RKO (cell line): ENCODE data around the gene SMIM10L1.
A peak's percentile ranks its signal among the peaks of the same experiment; 100 is the strongest.

Experiments
- DNase-seq: peaks from one replicate; pipeline ENCODE4 v3.0.0-alpha.2; 2016; ENCODE audit warnings: low spot score

Gene SMIM10L1

DNA sequence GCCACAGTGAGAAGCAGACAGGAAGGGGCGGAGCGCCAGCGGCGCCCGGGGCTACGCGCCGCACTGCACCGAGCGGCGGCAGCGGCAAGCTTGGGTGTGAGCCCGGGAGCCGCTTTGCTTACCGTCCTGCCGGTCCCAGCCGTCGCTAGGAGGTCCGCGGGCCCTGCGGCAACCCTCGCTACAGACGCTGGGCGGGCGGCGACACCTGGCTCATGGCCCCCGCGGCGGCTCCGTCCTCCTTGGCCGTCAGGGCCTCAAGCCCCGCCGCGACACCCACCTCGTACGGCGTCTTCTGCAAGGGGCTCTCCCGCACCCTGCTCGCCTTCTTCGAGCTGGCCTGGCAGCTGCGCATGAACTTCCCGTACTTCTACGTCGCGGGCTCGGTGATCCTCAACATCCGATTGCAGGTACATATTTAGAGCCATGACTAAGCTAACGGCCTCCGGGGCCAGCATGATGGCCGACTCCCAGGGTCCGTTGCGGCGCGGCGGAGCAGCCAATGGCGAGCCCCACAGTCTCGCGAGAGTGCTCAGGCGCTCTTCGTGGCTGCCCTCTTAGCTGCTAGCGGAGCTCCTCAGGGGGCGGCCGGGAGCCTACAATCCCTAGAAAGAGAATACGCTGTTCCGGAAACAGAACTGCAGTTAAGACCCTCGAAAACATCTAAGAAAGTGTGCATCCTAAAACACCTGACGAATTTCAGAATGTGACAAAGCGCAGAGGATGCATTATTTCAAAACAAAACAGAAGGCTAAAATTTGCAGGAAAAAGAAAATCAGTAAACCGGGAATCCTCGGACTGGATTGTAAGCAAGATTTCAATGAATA, at the start of gene SMIM10L1:
Gene SMIM10L1 (plus strand): TSS at position 50 of the 824 bp plus-strand sequence. CDS start 163 bp downstream, at position 213.
- peak; percentile 95 for DNase-seq

- no peak for DNase-seq
Measured at GRCh38 chr12:11130382-11130781, 40.6 kb upstream of the SMIM10L1 start.

GRCh38 chr12:11130999-11131398, 40.0 kb upstream of the SMIM10L1 start:
- DNase-seq, result no peak

- DNase-seq, result no peak
Measured at GRCh38 chr12:11133162-11133561, 37.8 kb upstream of the SMIM10L1 start.

DNA sequence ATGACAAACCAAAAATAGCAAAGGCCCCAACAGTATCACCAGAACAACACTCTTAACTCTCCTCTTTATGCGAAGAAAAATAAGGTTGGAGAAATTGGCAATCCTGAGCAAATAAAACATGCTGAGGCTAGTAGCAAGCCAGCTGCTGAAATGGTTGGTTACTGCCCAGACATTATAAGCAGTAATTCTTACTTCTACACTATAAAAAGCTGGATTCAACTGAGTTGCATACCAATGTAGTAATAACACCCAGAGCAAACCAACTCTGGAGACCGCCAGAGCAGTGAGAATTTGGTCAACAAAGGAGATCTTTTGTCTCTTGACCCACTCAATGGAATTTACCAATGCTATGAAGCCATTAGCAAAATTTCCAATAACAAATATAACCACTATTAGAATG, 37.2 kb upstream of the SMIM10L1 start:
- DNase-seq, result no peak

- no peak for DNase-seq
Measured at GRCh38 chr12:11134305-11134704, 36.7 kb upstream of the SMIM10L1 start, which contains the start of gene TAS2R30. Gene TAS2R30, minus strand, starts transcription at chr12:11134644. Its CDS starts 400 bp downstream, at chr12:11134244.

DNA sequence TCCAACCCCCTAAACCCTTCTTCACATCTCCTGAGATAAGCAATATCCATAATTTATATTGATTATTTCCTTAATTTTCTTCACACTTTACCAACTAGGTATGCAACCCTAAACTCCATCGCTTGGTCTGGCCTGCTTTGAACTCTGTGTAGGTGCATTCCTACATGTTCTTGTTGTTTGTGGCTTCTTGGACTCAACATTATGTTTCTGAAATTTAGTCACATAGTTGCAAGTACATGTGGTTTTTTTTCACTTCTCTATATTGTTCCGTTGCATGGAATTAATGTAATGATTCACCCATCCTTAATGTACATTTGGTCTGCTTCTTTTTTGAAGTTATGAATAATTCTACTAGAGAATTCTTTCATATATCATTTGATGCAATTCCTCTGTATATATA, 34.9 kb upstream of the SMIM10L1 start:
- DNase-seq, result no peak

DNA sequence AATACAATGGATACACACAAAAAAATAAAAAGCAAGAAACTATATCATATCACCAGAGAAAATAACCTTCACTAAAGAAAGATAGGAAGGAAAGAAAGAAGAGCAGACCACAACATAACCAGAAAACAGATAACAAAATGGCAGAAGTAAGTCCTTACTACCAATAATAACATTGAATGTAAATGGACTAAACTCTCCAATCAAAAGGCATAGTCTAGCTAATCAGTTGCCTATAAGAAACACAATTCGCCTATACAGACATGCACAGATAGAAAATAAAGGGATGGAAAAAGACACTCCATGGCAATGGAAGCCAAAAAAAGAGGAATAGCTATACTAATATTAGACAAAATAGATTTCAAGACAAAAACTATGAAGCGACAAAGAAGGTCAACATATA, 27.6 kb upstream of the SMIM10L1 start:
- DNase-seq, result no peak

DNA sequence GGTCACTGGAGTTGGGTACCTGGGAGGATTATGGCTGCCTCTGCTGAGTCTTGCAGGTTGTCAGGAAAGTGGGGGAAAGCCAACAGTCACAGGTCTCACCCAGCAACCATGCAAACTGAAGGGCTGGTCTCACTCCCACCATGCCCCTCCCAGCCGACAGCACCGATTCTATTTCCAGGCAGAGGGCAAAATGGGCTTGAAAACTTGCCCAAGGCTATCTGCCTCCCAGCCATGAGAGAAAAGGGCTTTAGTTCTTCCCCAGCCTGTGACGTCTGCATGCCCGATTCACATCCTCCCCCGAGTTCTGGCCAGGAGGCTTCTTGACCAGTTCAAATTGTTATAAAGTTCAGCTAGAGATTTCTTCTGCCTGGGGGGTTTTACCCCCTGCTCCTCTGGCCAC, 26.7 kb upstream of the SMIM10L1 start:
- DNase-seq, result no peak

DNA sequence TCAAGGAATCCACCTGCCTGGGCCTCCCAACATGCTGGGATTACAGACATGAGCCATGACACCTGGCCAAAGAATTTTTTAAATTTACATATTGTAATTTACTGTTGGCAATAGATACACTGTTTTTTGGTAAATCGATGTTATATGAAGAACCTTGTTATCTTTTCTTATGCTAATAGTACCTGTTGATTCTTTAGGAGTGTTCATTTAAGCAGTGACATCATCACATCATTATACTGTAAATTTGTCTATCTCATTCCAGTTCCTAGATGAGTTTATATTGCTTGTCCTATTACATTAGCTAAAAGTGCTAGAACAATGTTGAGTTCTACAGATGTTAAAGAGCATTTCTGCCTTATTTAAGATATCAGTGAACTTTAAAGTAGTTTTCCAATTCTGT, 23.6 kb upstream of the SMIM10L1 start:
- DNase-seq, result no peak

GRCh38 chr12:11150832-11151231, 20.2 kb upstream of the SMIM10L1 start:
- DNase-seq, result no peak

DNA sequence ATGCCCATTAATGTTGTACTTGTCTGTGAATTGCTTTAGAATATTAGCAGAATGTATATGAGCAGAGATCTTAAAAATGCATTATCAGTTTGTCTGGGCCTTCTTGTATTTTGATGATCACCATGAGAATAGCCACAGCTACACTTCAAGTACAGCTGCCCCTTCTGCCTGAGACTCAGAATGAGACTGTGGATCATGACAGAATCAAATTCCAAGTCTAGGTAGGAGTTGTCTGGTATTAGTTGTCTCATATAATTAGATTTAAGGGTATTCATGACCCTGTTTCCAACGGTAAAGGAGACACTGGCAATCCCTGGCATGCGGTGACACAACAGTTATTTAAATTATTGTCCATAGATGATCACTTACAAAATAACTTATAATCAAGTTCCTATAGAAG, 18.3 kb upstream of the SMIM10L1 start:
- no peak for DNase-seq

DNA sequence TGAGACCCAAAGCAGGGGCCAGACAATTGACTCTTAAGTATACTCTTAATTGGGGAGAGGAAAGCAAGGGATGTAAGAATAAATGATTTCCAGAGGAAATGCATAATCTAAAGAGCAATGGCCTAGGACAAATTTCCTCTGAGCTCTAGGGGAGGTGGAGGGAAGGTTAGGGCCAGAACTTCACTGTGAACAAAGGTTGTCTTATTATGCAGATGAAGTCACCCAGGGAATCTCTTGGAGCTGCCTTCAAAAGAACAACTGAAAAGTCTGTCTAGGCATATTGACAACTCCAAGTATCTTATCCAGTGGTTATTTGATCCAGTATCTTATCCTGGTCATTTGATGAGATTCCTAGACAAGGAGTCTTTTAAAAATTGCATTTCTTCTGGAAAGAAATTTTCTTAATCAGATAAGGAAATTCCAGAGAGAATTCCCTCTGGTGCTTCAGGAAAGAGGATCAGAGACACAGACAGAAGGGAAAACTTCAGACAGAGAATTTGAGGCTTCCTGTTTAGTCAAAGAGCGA, 16.5 kb upstream of the SMIM10L1 start:
- no peak for DNase-seq

DNA sequence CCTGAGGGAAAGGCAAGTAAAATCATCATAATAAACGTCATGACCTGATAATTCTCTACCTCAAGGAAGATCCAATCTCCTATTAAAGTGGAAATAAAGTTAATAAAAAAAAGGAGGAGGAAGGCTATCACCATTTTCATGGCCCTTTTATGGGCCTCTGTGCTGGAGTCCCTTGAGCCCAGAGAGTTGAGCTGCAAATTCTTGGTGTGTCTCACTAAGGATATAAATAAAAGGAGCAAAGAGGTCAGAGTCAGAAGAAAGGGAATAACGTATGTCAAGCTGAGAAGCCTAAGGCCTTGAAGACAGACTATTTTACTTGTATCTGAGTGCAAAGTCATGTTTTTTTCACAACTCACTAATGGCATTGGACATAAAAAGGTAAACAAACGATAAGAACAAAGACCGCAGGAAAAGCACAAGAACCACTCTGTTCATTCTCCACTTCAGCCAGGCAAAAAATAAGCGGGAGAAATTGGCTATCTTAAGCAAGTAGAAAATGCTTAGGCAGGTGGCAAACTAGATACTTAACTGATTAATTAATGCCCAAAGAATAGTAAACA, 12.0 kb upstream of the SMIM10L1 start:
- DNase-seq, result no peak

DNA sequence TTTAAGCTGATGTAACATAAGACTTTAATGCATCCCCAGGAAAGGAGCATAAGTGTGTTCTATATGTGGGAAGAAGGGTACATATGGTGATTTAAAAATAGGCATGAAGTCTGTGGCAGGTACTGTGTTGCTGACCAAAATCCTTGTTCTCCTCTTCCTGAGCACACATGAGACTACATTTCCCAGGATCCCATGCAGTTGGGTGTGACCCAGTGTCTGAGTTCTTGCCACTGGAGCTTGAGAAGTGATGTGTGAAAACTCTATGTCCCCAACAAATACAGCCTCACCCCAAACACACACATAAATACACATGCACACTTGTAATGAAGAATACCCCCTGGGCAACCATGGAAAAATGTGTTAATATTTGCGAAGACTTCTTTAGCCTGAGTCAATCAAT, 8.5 kb upstream of the SMIM10L1 start:
- DNase-seq, result no peak

GRCh38 chr12:11164384-11164783, 6.6 kb upstream of the SMIM10L1 start:
- no peak for DNase-seq

DNA sequence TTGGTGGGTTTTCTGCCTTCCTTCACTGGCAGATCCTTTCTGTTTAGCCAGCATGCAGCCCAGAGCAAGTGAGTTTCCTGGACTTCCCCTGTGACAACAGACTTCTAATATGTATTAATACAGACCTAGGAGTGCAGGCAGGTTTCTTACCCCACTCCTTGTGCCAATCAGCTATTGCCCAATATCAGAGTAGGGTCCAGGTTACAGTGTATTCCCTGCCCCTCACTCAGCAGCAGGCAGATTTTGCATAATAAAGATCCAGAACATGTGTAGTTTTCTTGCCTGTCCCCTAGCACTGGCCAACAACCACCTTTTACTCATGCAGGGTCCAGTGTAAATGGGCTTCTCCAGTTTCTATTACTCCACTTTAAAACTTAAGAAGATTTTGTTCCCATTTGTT, 4.7 kb upstream of the SMIM10L1 start:
- no peak for DNase-seq

- DNase-seq, result no peak
Measured at GRCh38 chr12:11170810-11171144, 217 bp upstream of the SMIM10L1 start.

DNA sequence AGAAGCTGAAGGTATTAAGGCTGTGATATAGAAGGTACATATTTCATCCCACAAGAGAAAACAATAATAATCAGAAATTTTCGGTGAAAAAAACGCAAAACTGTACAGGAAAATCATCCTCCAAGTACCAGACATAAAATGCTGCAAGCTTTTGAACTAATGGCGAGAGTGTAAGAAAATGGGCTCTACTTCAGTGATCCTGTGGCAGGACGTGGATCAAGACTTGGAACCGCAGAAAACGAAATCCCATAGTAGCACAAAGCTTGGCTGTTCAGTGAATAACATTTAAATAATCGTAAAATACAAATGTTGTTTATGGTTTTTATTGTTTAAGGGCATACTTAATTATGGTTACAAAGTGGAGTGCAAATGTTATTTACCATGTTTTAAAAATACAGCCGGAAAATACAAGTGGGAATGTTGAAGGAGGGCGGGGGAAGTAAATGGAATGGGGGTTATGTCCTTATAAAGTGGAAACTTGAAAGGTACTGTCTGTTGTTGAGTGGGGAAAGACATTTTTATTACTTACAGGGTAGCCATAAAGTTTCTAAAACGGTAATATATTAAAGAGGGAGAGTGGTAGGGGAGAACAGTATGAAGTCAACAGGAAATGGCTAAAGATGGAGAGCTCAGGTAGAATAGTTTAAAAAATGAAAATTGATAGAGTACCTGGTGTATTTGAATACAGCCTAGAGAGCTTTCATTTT, 1.1 kb downstream of the SMIM10L1 start:
- peak; percentile 54 for DNase-seq

DNA sequence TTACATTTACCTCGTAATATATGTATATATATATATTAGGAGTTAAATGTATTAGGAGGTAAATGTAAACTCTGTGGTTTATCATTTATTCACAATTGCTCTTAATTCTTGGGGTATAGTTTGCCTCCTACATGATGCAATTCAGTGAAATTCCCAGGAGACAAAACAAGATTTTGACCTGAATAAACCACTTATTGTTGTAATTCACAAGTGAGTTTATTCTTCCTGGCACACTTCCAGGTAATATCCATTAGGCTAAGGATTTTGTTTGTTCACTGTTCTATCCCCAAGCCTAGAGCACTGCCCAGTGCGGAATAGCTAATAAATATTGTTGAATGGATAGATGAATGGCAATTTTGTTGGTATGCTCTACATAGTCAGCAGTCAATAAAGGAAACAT, 3.0 kb downstream of the SMIM10L1 start:
- DNase-seq, result no peak

GRCh38 chr12:11178250-11178649, 7.3 kb downstream of the SMIM10L1 start:
- no peak for DNase-seq

DNA sequence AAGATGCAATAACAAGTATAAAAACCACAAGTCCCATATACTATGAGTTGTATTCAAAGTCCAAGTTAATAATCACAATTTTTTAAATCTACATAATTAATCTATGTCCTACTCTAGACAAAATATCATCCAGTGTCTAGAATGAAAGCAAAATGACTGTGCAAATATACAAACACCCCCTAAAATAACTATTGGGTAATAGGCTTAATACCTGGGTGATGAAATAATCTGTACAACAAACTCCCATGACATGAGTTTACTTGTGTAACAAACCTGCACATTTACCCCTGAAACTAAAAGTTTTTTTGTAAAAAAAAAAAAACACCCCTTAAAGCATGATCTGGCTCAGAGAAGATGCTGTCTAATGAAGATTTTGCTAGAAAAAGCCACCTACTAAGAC, 11.5 kb downstream of the SMIM10L1 start:
- no peak for DNase-seq

DNA sequence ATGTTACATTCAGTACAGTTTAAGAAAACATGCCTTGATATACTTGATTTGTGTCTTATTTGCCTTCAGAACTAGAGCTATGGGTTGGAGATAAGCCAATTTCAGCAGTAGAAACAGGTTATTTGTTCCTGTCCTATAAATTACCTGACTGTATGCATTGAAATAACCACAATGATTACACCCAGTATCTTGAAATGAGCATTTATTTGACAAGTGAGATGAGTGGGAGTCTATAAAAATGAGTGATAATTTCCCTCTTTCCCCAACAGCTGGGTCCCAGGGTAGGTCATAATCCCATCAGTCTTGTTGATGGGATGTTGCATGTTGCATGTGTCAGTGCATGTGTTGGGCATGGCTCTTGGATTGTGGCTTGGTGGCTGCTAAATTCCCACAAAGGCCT, 12.0 kb downstream of the SMIM10L1 start:
- DNase-seq, result no peak
